ENCODE data around the gene DCAF6.
A peak's percentile ranks its signal among the peaks of the same experiment; 100 is the strongest.
"Not testable (repeated sequence)": the region's sequence is repeated elsewhere in the genome, so short reads cannot be mapped to it uniquely, and the experiment has no call there.

DCAF6 gene

GRCh38 chr1:168009322-168009721 is 72.8 kb downstream of the DCAF6 start:
- no peak for DNase-seq (ENCODE audit: low read depth)

- no peak for DNase-seq (ENCODE audit: low read depth)
These were observed 82.9 kb downstream of the DCAF6 start for GRCh38 chr1:168019407-168019806.

- no peak for DNase-seq (ENCODE audit: low read depth)
These were observed 94.7 kb downstream of the DCAF6 start for GRCh38 chr1:168031198-168031597.

- no peak for DNase-seq (ENCODE audit: low read depth)
These were observed 95.1 kb downstream of the DCAF6 start for GRCh38 chr1:168031627-168032026.

GRCh38 chr1:168032029-168032428 is 95.5 kb downstream of the DCAF6 start:
- DNase-seq (ENCODE audit: low read depth): no peak

GRCh38 chr1:168035345-168035744 is 98.9 kb downstream of the DCAF6 start:
- DNase-seq (ENCODE audit: low read depth): no peak

- no peak for DNase-seq (ENCODE audit: low read depth)
These were observed 105.9 kb downstream of the DCAF6 start for GRCh38 chr1:168042362-168042761.

- no peak for DNase-seq (ENCODE audit: low read depth)
These were observed 108.8 kb downstream of the DCAF6 start for GRCh38 chr1:168045311-168045710.

GRCh38 chr1:168050307-168050706 is 113.8 kb downstream of the DCAF6 start:
- DNase-seq (ENCODE audit: low read depth): no peak

GRCh38 chr1:168050880-168051279 is 114.4 kb downstream of the DCAF6 start:
- DNase-seq (ENCODE audit: low read depth): no peak

GRCh38 chr1:168053681-168054080 is 117.2 kb downstream of the DCAF6 start:
- DNase-seq (ENCODE audit: low read depth): no peak

- DNase-seq (ENCODE audit: low read depth): no peak
These were observed 117.6 kb downstream of the DCAF6 start for GRCh38 chr1:168054117-168054516.

GRCh38 chr1:168056152-168056551 is 119.7 kb downstream of the DCAF6 start:
- not testable (repeated sequence) for DNase-seq (ENCODE audit: low read depth)

GRCh38 chr1:168057355-168057754 is 120.9 kb downstream of the DCAF6 start:
- no peak for DNase-seq (ENCODE audit: low read depth)

GRCh38 chr1:168057921-168058320 is 121.4 kb downstream of the DCAF6 start:
- no peak for DNase-seq (ENCODE audit: low read depth)

- DNase-seq (ENCODE audit: low read depth): no peak
These were observed 127.7 kb downstream of the DCAF6 start for GRCh38 chr1:168064216-168064615.

GRCh38 chr1:168065506-168065905 is 129.0 kb downstream of the DCAF6 start:
- DNase-seq (ENCODE audit: low read depth): no peak

GRCh38 chr1:168069384-168069783 is 132.9 kb downstream of the DCAF6 start:
- DNase-seq (ENCODE audit: low read depth): no peak

- DNase-seq (ENCODE audit: low read depth): no peak
These were observed 143.3 kb downstream of the DCAF6 start for GRCh38 chr1:168079761-168080160.

GRCh38 chr1:168081373-168082007 is 145.0 kb downstream of the DCAF6 start:
- DNase-seq (ENCODE audit: low read depth): no peak

- DNase-seq (ENCODE audit: low read depth): peak; percentile 32
These were observed 145.8 kb downstream of the DCAF6 start for GRCh38 chr1:168082008-168082876.

GRCh38 chr1:168083456-168084325 is 147.2 kb downstream of the DCAF6 start:
- no peak for DNase-seq (ENCODE audit: low read depth)

Data from activated gamma-delta T cell treated with anti-CD3 and anti-CD28 coated beads, Interleukin-2, amount 50 U/mL, for 16 hours (primary cell).